ENCODE data around the gene ZNF282.
"Not testable (repeated sequence)": the region's sequence is repeated elsewhere in the genome, so short reads cannot be mapped to it uniquely, and the experiment has no call there.

Gene ZNF282

GRCh38 chr7:149225656-149226055 lies 30.3 kb downstream of the ZNF282 start:
- no peak for DNase-seq

- not testable (repeated sequence) for DNase-seq
Measured at GRCh38 chr7:149226366-149226765, 31.0 kb downstream of the ZNF282 start.

GRCh38 chr7:149226840-149227494 lies 31.6 kb downstream of the ZNF282 start:
- DNase-seq, result no peak

- DNase-seq, result no peak
Measured at GRCh38 chr7:149228831-149229471, 33.6 kb downstream of the ZNF282 start.

- no peak for DNase-seq
Measured at GRCh38 chr7:149229526-149229925, 34.2 kb downstream of the ZNF282 start.

GRCh38 chr7:149232362-149232761 lies 37.0 kb downstream of the ZNF282 start:
- DNase-seq, result no peak

- not testable (repeated sequence) for DNase-seq
Measured at GRCh38 chr7:149233655-149234204, 38.4 kb downstream of the ZNF282 start.

- no peak for DNase-seq
Measured at GRCh38 chr7:149237502-149237901, 42.2 kb downstream of the ZNF282 start.

- DNase-seq, result no peak
Measured at GRCh38 chr7:149238051-149238450, 42.7 kb downstream of the ZNF282 start.

GRCh38 chr7:149239345-149240143 lies 44.2 kb downstream of the ZNF282 start, which contains the start of gene ZNF212:
TSS of gene ZNF212 (plus strand) at chr7:149239651. CDS start at chr7:149239779, 128 bp downstream.
- peak; percentile 92 to 95 (median 95) for DNase-seq

GRCh38 chr7:149240637-149241036 lies 45.3 kb downstream of the ZNF282 start:
- no peak for DNase-seq

GRCh38 chr7:149241696-149242095 lies 46.4 kb downstream of the ZNF282 start:
- DNase-seq, result no peak

GRCh38 chr7:149245244-149245643 lies 49.9 kb downstream of the ZNF282 start:
- DNase-seq, result peak; percentile 28 to 53 (median 34)

- no peak for DNase-seq
Measured at GRCh38 chr7:149245744-149246143, 50.4 kb downstream of the ZNF282 start.

- no peak for DNase-seq
Measured at GRCh38 chr7:149248777-149249176, 53.4 kb downstream of the ZNF282 start.

- DNase-seq, result not testable (repeated sequence)
Measured at GRCh38 chr7:149250151-149250550, 54.8 kb downstream of the ZNF282 start.

GRCh38 chr7:149251518-149251917 lies 56.2 kb downstream of the ZNF282 start:
- DNase-seq, result not testable (repeated sequence)

GRCh38 chr7:149252378-149252777 lies 57.0 kb downstream of the ZNF282 start:
- no peak for DNase-seq

GRCh38 chr7:149253665-149254064 lies 58.3 kb downstream of the ZNF282 start:
- no peak for DNase-seq

GRCh38 chr7:149254181-149254858 lies 59.0 kb downstream of the ZNF282 start:
- no peak for DNase-seq

GRCh38 chr7:149255174-149255573 lies 59.8 kb downstream of the ZNF282 start:
- DNase-seq, result no peak

- DNase-seq, result no peak
Measured at GRCh38 chr7:149256568-149256967, 61.2 kb downstream of the ZNF282 start.

- DNase-seq, result no peak
Measured at GRCh38 chr7:149257146-149257545, 61.8 kb downstream of the ZNF282 start.
